Thyroid gland (tissue), 4 donors: ENCODE measurements around the gene TSPAN9.

Experiments used
- POLR2A ChIP-seq, 2 donors: fragments of 450-650 bp; IDR thresholded peaks; one replicate each; pipeline ENCODE4 v1.6.1; 2017; ENCODE audit warnings: antibody characterized with exemption in 2 of 2, mild to moderate bottlenecking in 2 of 2, moderate library complexity in 1 of 2
- TF ChIP-seq, protein P1 (sequence below), 6 experiments: fragments of 200-600 bp in 3 of 6; fragments of 450-650 bp in 3 of 6; sonication (generic) in 3 of 6; IDR thresholded peaks; one replicate each; pipeline ENCODE4 v1.5.1; 2016 to 2019; ENCODE audit warnings: antibody characterized with exemption in 6 of 6, mild to moderate bottlenecking in 2 of 6, inconsistent platforms in 1 of 6, moderate library complexity in 1 of 6

DNA sequence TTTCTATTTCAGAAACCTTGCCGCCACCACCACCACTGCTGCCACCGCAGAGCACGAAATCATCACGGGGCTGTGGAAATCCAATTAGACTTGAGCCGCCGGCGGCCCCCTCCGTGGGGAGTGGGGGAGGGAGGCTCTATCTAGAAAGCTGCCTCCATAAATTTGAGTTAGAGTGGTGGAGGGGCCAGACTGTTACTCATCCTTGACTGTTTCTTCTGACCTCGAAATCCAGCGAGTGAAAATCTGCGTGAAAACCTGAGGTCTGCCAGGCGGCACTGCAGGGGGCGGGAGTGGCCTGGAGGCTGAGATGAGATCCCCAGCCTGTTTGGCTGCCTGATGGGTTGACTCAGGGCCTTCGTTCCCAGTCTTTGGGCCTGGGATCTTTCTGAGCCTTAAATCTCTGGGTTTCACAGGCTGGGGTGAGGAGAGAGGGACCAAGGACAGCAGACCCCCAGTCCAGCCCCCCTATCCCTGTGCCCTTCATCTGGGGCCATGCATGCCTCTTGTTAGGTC is 29.9 kb downstream of the TSPAN9 start:
- TF ChIP-seq, protein P1, sequence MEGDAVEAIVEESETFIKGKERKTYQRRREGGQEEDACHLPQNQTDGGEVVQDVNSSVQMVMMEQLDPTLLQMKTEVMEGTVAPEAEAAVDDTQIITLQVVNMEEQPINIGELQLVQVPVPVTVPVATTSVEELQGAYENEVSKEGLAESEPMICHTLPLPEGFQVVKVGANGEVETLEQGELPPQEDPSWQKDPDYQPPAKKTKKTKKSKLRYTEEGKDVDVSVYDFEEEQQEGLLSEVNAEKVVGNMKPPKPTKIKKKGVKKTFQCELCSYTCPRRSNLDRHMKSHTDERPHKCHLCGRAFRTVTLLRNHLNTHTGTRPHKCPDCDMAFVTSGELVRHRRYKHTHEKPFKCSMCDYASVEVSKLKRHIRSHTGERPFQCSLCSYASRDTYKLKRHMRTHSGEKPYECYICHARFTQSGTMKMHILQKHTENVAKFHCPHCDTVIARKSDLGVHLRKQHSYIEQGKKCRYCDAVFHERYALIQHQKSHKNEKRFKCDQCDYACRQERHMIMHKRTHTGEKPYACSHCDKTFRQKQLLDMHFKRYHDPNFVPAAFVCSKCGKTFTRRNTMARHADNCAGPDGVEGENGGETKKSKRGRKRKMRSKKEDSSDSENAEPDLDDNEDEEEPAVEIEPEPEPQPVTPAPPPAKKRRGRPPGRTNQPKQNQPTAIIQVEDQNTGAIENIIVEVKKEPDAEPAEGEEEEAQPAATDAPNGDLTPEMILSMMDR (IDR thresholded peaks at IDR 0.05) = no peak
- no peak for TF ChIP-seq POLR2A (IDR thresholded peaks at IDR 0.05)
